IMR-90 (cell line): ENCODE results near the gene DUSP3. TPM values are rescaled to one million over a fixed set of nuclear protein-coding genes. Genes with fewer than 3 reads are reported as not detected.

Experiments used
- ATAC-seq: fragments of 200-7000 bp; cut with Tn5 transposase; 2 replicates; pipeline ENCODE4 v1.9.1; 2020; ENCODE audit warnings: low read depth, mild to moderate bottlenecking, moderate library complexity
- BruUV-seq: library from RNA; stranded (reverse); fragments of 400-500 nt; replicated peaks from 2 replicates; lab custom pipeline; 2021; lab: Mats Ljungman, UMichigan
- CTCF ChIA-PET: fragments of 300-600 bp; formaldehyde crosslinking; extraction: SDS; loops from one replicate; lab custom pipeline; 2021; ENCODE audit warnings: antibody characterized with exemption; lab: Yijun Ruan, JAX
- POLR2A ChIA-PET: fragments of 300-600 bp; sonication (Branson Sonifier 250); formaldehyde crosslinking; loops from one replicate; lab custom pipeline; 2022; ENCODE audit warnings: antibody characterized with exemption; ENCODE audit not compliant: unreplicated experiment; lab: Charles Lee
- DNase-seq: peaks from one replicate; pipeline ENCODE4 v3.0.0; 2013
- H2AFZ ChIP-seq: replicated peaks from 2 replicates; pipeline ENCODE3; 2013; ENCODE audit warnings: low read length, mild to moderate bottlenecking; ENCODE audit not compliant: poor library complexity
- H2AK5ac ChIP-seq: 2 replicates; pipeline ENCODE4 v1.6.1; 2013; ENCODE audit warnings: low read depth, low read length, inconsistent platforms
- H2AK9ac ChIP-seq: replicated peaks from 2 replicates; pipeline ENCODE3; 2013; ENCODE audit warnings: mild to moderate bottlenecking, low read depth, low read length, moderate library complexity; ENCODE audit not compliant: poor library complexity
- H2BK120ac ChIP-seq: 2 replicates; pipeline ENCODE4 v1.6.1; 2013; ENCODE audit warnings: low read depth, low read length, inconsistent platforms
- H2BK15ac ChIP-seq: 3 replicates; pipeline ENCODE4 v1.6.1; 2013; ENCODE audit warnings: low read depth, low read length, inconsistent platforms
- H2BK20ac ChIP-seq: 2 replicates; pipeline ENCODE4 v1.6.1; 2013; ENCODE audit warnings: low read depth, mild to moderate bottlenecking, inconsistent platforms, low read length, moderate library complexity
- H2BK5ac ChIP-seq: 2 replicates; pipeline ENCODE4 v1.6.1; 2013; ENCODE audit warnings: mild to moderate bottlenecking, low read depth, low read length, inconsistent platforms; ENCODE audit not compliant: poor library complexity, severe bottlenecking
- H3K14ac ChIP-seq: replicated peaks from 2 replicates; pipeline ENCODE4 v1.6.1; 2013; ENCODE audit warnings: low read depth, low read length, inconsistent platforms
- H3K18ac ChIP-seq: 2 replicates; pipeline ENCODE4 v1.6.1; 2013; ENCODE audit warnings: low read depth, low read length, control low read depth
- H3K23ac ChIP-seq: 2 replicates; pipeline ENCODE4 v1.6.1; 2013; ENCODE audit warnings: low read depth, low read length, inconsistent platforms
- H3K27ac ChIP-seq: 2 replicates; pipeline ENCODE4 v1.5.1; 2013; ENCODE audit warnings: mild to moderate bottlenecking, control low read depth, low read length; ENCODE audit not compliant: insufficient read depth
- H3K27me3 ChIP-seq: 2 replicates; pipeline ENCODE4 v1.6.1; 2013; ENCODE audit warnings: low read length; ENCODE audit not compliant: control insufficient read depth, insufficient read depth
- H3K36me3 ChIP-seq: 2 replicates; pipeline ENCODE4 v1.6.1; 2013; ENCODE audit warnings: low read length, mixed read lengths; ENCODE audit not compliant: control insufficient read depth, insufficient read depth
- H3K4ac ChIP-seq: 2 replicates; pipeline ENCODE4 v1.6.1; 2013; ENCODE audit warnings: low read depth, low read length, inconsistent platforms
- H3K4me1 ChIP-seq: 2 replicates; pipeline ENCODE4 v1.6.1; 2013; ENCODE audit warnings: low read length, mixed read lengths; ENCODE audit not compliant: control insufficient read depth, insufficient read depth
- H3K4me2 ChIP-seq: 2 replicates; pipeline ENCODE4 v1.6.1; 2013; ENCODE audit warnings: low read depth, mild to moderate bottlenecking, control low read depth, low read length, moderate library complexity
- H3K4me3 ChIP-seq: 2 replicates; pipeline ENCODE4 v1.5.1; 2013; ENCODE audit warnings: low read depth, mild to moderate bottlenecking, control low read depth, low read length, moderate library complexity; ENCODE audit not compliant: insufficient read depth
- H3K56ac ChIP-seq: 2 replicates; pipeline ENCODE4 v1.6.1; 2013; ENCODE audit warnings: low read length, inconsistent platforms; ENCODE audit not compliant: insufficient read depth; ENCODE audit errors: extremely low read depth
- H3K79me1 ChIP-seq, 2 experiments: 2 replicates each; pipeline ENCODE4 v1.6.1; 2013; ENCODE audit warnings: low read length in 2 of 2, inconsistent platforms in 1 of 2, low read depth in 1 of 2
- H3K9ac ChIP-seq: 2 replicates; pipeline ENCODE4 v1.6.1; 2013; ENCODE audit warnings: low read depth, low read length, control low read depth
- H3K9me1 ChIP-seq: 2 replicates; pipeline ENCODE4 v1.6.1; 2013; ENCODE audit warnings: low read length, inconsistent platforms; ENCODE audit not compliant: insufficient read depth
- H3K9me3 ChIP-seq: 2 replicates; pipeline ENCODE4 v1.6.1; 2013; ENCODE audit warnings: low read length; ENCODE audit not compliant: control insufficient read depth, insufficient read depth
- H4K20me1 ChIP-seq: 2 replicates; pipeline ENCODE4 v1.6.1; 2013; ENCODE audit warnings: low read length, inconsistent platforms; ENCODE audit not compliant: insufficient read depth
- H4K5ac ChIP-seq: 2 replicates; pipeline ENCODE4 v1.6.1; 2013; ENCODE audit warnings: mild to moderate bottlenecking, low read depth, low read length, control low read depth
- H4K8ac ChIP-seq, 2 experiments: 2 replicates each; pipeline ENCODE4 v1.6.1; 2013; ENCODE audit warnings: low read depth in 2 of 2, low read length in 2 of 2, control low read depth in 1 of 2, inconsistent platforms in 1 of 2
- H4K91ac ChIP-seq: 2 replicates; pipeline ENCODE4 v1.6.1; 2013; ENCODE audit warnings: low read depth, low read length, inconsistent platforms; ENCODE audit not compliant: insufficient read depth
- BHLHE40 ChIP-seq: fragments of 150-350 bp; IDR thresholded peaks from 2 replicates; pipeline ENCODE4 v1.6.1; 2016; ENCODE audit warnings: mild to moderate bottlenecking, low read depth, low read length
- CHD1 ChIP-seq: IDR thresholded peaks from 2 replicates; pipeline ENCODE4 v1.6.1; 2012; ENCODE audit warnings: low read depth, low read length, improper control_type of control experiment
- CTCF ChIP-seq: conservative IDR thresholded peaks from 2 replicates; pipeline ENCODE4 v1.5.1; 2012; ENCODE audit warnings: mild to moderate bottlenecking, low read depth, low read length, improper control_type of control experiment
- ELK1 ChIP-seq: fragments of 150-350 bp; IDR thresholded peaks from 2 replicates; pipeline ENCODE4 v1.6.1; 2016; ENCODE audit warnings: low read depth, mild to moderate bottlenecking, low read length, moderate library complexity, borderline replicate concordance
- FOS ChIP-seq: fragments of 150-350 bp; IDR thresholded peaks from 2 replicates; pipeline ENCODE4 v1.6.1; 2016; ENCODE audit warnings: low read depth, low read length
- MAFK ChIP-seq: IDR thresholded peaks from 2 replicates; pipeline ENCODE4 v1.6.1; 2012; ENCODE audit warnings: low read depth, low read length, improper control_type of control experiment
- MAZ ChIP-seq: IDR thresholded peaks from 2 replicates; pipeline ENCODE4 v1.6.1; 2012; ENCODE audit warnings: low read depth, mild to moderate bottlenecking, low read length, improper control_type of control experiment, moderate library complexity, borderline replicate concordance
- MXI1 ChIP-seq: IDR thresholded peaks from 2 replicates; pipeline ENCODE4 v1.6.1; 2012; ENCODE audit warnings: low read depth, mild to moderate bottlenecking, low read length, moderate library complexity, borderline replicate concordance
- NFE2L2 ChIP-seq: fragments of 150-350 bp; IDR thresholded peaks from 2 replicates; pipeline ENCODE4 v1.6.1; 2016; ENCODE audit warnings: low read depth, mild to moderate bottlenecking, low read length
- POLR2A ChIP-seq: IDR thresholded peaks from 2 replicates; pipeline ENCODE4 v1.6.1; 2012; ENCODE audit warnings: mild to moderate bottlenecking, low read depth, low read length
- RAD21 ChIP-seq: IDR thresholded peaks from 2 replicates; pipeline ENCODE4 v1.6.1; 2012; ENCODE audit warnings: low read length, improper control_type of control experiment
- RCOR1 ChIP-seq: IDR thresholded peaks from 2 replicates; pipeline ENCODE4 v1.6.1; 2012; ENCODE audit warnings: mild to moderate bottlenecking, low read length, improper control_type of control experiment; ENCODE audit not compliant: insufficient replicate concordance
- RFX5 ChIP-seq: IDR thresholded peaks from 2 replicates; pipeline ENCODE4 v1.8.0; 2012; ENCODE audit warnings: low read depth, mild to moderate bottlenecking, low read length, moderate library complexity
- SMC3 ChIP-seq: fragments of 150-350 bp; IDR thresholded peaks from 2 replicates; pipeline ENCODE4 v1.6.1; 2016; ENCODE audit warnings: low read depth, mild to moderate bottlenecking, antibody characterized with exemption, low read length, moderate library complexity
- WGBS, 2 experiments: methylation state at CpG; one replicate each; pipeline versions ENCODE4 v1.1.5 to v1.1.7; 2013; ENCODE audit warnings: missing lambda C conversion rate in 2 of 2; ENCODE audit not compliant: insufficient read length in 1 of 2; ENCODE audit errors: extremely low coverage in 2 of 2; 5-methylcytosine and 5-hydroxymethylcytosine counted together
- dilution Hi-C: fragments of 300-500 bp; cut with HindIII; formaldehyde crosslinking; loops from one replicate; pipeline ENCODE4 v1.14.3; 2018; ENCODE audit warnings: low sequenced_read_pairs; ENCODE audit not compliant: unreplicated experiment
- in situ Hi-C: fragments of 300-500 bp; cut with MboI; formaldehyde crosslinking; loops from 3 replicates; pipeline ENCODE4 v1.14.3; 2019; ENCODE audit warnings: low sequenced_read_pairs, inconsistent platforms, mixed read lengths
- intact Hi-C: fragments of 100-400 bp; cut with micrococcal nuclease; formaldehyde crosslinking; loops from 2 replicates; pipeline ENCODE4 v1.10.0; 2022
- polyA plus RNA-seq, 3 experiments: library from polyadenylated mRNA; depleted of rRNA; stranded (reverse); fragments of >200 nt; gene quantifications; 2 replicates each; pipeline ENCODE4 v1.2.3, GENCODE V29; 2012; ENCODE audit warnings: low replicate concordance in 1 of 3
- total RNA-seq: library from RNA; depleted of rRNA; stranded (reverse); fragments of >200 nt; gene quantifications from 2 replicates; pipeline ENCODE4 v1.2.3, GENCODE V29; 2012
- TF ChIP-seq, protein P1 (sequence below): fragments of 150-350 bp; IDR thresholded peaks from 2 replicates; pipeline ENCODE4 v1.6.1; 2017; ENCODE audit warnings: mild to moderate bottlenecking, antibody characterized with exemption, low read length, low read depth

Gene DUSP3
- total and polyA plus RNA-seq, 2 of the 4 experiments (the other 2 are of a cell fraction) = 33.3 to 40.9 TPM

DNA sequence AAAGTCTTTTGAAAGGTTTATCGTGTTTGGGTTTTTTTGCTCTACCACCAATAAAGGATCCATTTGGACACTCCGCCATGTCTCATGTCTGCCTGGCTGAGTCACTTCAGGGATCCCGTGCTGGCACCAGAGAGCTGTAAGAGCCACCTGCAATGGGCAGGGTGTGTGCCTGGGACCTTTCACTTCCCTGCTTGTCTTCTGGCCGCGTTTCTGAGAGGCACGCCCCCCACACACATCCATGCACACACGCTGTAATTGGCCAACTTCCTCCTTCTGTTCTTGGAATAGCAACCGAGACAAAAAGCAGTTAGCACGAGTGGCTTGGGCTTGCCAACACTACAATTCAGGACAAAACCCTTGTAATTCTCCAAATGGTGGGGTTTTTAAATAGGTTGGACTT, 10.4 kb downstream of the DUSP3 start:
- no peak overlapping the region for H4K5ac ChIP-seq

More for the DNA sequence above, 10.4 kb downstream of the DUSP3 start:
- WGBS, 2 experiments = 79% methylated on average over 2 of the region's 9 CpGs; no CpG with 5 or more reads in 1 of the 2 experiments
- H3K4ac ChIP-seq = no peak overlapping the region
- H3K9ac ChIP-seq = no peak overlapping the region
- no peak for ATAC-seq
- H3K56ac ChIP-seq = no peak overlapping the region
- POLR2A ChIA-PET = no interaction called here
- no peak overlapping the region for H3K18ac ChIP-seq
- H3K9me3 ChIP-seq = no peaks in the 10 kb centered on the region
- no peak overlapping the region for H4K8ac ChIP-seq
- no peak overlapping the region for H3K4me3 ChIP-seq
- in situ Hi-C loops = no loop called here
- H2AK9ac ChIP-seq = no peak overlapping the region
- no peak for DNase-seq
- CTCF ChIA-PET = no interaction called here
- H2BK5ac ChIP-seq = no peak overlapping the region
- no peaks in the 10 kb centered on the region for H3K27me3 ChIP-seq
- TSS peak; percentile 45 for BruUV-seq
- no peak overlapping the region for H4K91ac ChIP-seq
- no peak overlapping the region for H2AFZ ChIP-seq
- no peak overlapping the region for H2BK120ac ChIP-seq
- H3K27ac ChIP-seq = no peak overlapping the region
- no peaks in the 10 kb centered on the region; the same call in 1 of the 2 replicates for H4K20me1 ChIP-seq
- H3K14ac ChIP-seq = no peak overlapping the region
- H3K23ac ChIP-seq = no peak overlapping the region
- H2BK20ac ChIP-seq = no peak overlapping the region
- dilution Hi-C loops = no loop called here
- H2BK15ac ChIP-seq = no peak overlapping the region
- no peak overlapping the region for H3K4me2 ChIP-seq
- peaks cover 3 to 18% of the 10 kb centered on the region in 2 experiments; a peak in 2 of 4 replicates for H3K79me1 ChIP-seq
- H3K9me1 ChIP-seq = no peaks in the 10 kb centered on the region
- H3K4me1 ChIP-seq = peaks cover 2% of the 10 kb centered on the region; the same call in 1 of the 2 replicates
- no peak overlapping the region for H2AK5ac ChIP-seq
- peaks cover 37% of the 10 kb centered on the region for H3K36me3 ChIP-seq
- intact Hi-C loops = no loop called here
- TF ChIP-seq MAFK (no peak), BHLHE40 (no peak), CHD1 (no peak), MAZ (no peak), CTCF (no peak), ELK1 (no peak), SMC3 (no peak), NFE2L2 (no peak), FOS (no peak), MXI1 (no peak), POLR2A (no peak), RAD21 (no peak), RCOR1 (no peak), RFX5 (no peak)
- TF ChIP-seq, protein P1, sequence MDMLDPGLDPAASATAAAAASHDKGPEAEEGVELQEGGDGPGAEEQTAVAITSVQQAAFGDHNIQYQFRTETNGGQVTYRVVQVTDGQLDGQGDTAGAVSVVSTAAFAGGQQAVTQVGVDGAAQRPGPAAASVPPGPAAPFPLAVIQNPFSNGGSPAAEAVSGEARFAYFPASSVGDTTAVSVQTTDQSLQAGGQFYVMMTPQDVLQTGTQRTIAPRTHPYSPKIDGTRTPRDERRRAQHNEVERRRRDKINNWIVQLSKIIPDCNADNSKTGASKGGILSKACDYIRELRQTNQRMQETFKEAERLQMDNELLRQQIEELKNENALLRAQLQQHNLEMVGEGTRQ = no peak
